C4-2B (cell line): ENCODE results near the gene MKI67.

Experiments
- ZFX ChIP-seq: fragments of 450-650 bp; IDR thresholded peaks from 2 replicates; pipeline ENCODE4 v1.6.1; 2017
- TF ChIP-seq, protein P1 (sequence below): fragments of 450-650 bp; conservative IDR thresholded peaks from 2 replicates; pipeline ENCODE4 v1.5.1; 2017; ENCODE audit warnings: mild to moderate bottlenecking

DNA sequence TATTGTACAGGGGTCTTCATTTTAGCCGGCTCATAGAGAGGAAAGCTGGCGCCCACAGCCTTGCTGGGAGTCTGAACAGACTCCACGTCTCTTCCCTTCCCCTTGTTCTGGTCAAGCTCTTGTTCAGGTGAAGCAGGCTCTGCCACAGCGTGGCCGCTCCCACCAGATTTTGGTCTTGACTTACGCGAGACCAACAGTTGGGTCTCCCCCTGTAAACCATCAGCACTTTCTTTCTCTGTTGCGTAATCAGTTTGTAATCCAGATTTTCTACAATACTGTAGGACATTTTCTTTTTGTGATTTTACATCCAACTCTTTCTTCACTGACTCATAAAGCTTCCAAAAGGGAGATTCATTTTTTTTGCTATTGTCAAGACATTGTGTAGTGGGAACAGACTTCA is 10.9 kb downstream of the MKI67 start:
- TF ChIP-seq, protein P1, sequence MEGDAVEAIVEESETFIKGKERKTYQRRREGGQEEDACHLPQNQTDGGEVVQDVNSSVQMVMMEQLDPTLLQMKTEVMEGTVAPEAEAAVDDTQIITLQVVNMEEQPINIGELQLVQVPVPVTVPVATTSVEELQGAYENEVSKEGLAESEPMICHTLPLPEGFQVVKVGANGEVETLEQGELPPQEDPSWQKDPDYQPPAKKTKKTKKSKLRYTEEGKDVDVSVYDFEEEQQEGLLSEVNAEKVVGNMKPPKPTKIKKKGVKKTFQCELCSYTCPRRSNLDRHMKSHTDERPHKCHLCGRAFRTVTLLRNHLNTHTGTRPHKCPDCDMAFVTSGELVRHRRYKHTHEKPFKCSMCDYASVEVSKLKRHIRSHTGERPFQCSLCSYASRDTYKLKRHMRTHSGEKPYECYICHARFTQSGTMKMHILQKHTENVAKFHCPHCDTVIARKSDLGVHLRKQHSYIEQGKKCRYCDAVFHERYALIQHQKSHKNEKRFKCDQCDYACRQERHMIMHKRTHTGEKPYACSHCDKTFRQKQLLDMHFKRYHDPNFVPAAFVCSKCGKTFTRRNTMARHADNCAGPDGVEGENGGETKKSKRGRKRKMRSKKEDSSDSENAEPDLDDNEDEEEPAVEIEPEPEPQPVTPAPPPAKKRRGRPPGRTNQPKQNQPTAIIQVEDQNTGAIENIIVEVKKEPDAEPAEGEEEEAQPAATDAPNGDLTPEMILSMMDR, result no peak
- no peak for TF ChIP-seq ZFX
